ENCODE results near the gene SCFD2. TPM values are rescaled to one million over a fixed set of nuclear protein-coding genes. Genes with fewer than 3 reads are reported as not detected.

SCFD2 gene
- total and polyA plus RNA-seq, 2 of the 8 experiments (the other 6 are each of a cell fraction or from before 2014, with no cell fraction given): 6.2 to 10.2 TPM

- WGBS, 2 experiments (ENCODE audit: extremely low coverage in 1 of 2, insufficient coverage in 1 of 2, insufficient read length in 1 of 2, insufficient replicate concordance in 2 of 2, low coverage in 1 of 2, low lambda C conversion rate in 2 of 2, missing lambda C conversion rate in 1 of 2): 63% methylated on average over 9 of the region's 9 CpGs; no CpG with 5 or more reads in 1 of the 2 experiments
- no peak overlapping the region for H3K14ac ChIP-seq (ENCODE audit: insufficient read length)
- no peak overlapping the region for H3K27ac ChIP-seq (ENCODE audit: low read depth, low read length)
- no peak overlapping the region; the same call in 1 of the 2 replicates for H2BK12ac ChIP-seq (ENCODE audit: low read depth, low read length)
- H3K56ac ChIP-seq (replicated peaks; ENCODE audit: insufficient read length, low read depth, low read length): no peak overlapping the region
- H4K8ac ChIP-seq (ENCODE audit: extremely low read depth, insufficient read depth, low read length): no peak overlapping the region
- H3K27me3 ChIP-seq (replicated peaks in 1 of 4; ENCODE audit: control insufficient read depth in 3 of 4, extremely low read depth in 1 of 4, insufficient read depth in 3 of 4, low read length in 3 of 4): no peaks in the 10 kb centered on the region
- no peaks in the 10 kb centered on the region for H3K9me3 ChIP-seq (ENCODE audit: insufficient read depth in 2 of 2, low read depth in 1 of 2, low read length in 1 of 2)
- ChIA-PET POLR2A (ENCODE audit: partially characterized antibody) (interaction anchor here (1.2 to 15.2 kb wide), 4 partner anchors 11 to 128 kb away, joined by 3 to 165 read pairs (median 4); partner anchors contain the start of gene RASL11B), CTCF (ENCODE audit: partially characterized antibody) (interaction anchor here (1.1 to 2.6 kb wide), 6 partner anchors 11 to 142 kb away, joined by 3 to 10 read pairs (median 3); no protein-coding TSS in a partner anchor)
- peaks cover 7 to 19% (median 12%) of the 10 kb centered on the region in 4 experiments for H3K4me1 ChIP-seq (replicated peaks in 1 of 4; ENCODE audit: control insufficient read depth in 3 of 4, insufficient read depth in 4 of 4, low read length in 3 of 4)
- no peak for DNase-seq (ENCODE audit: low read depth in 1 of 2, low spot score in 2 of 2)
- H3K36me3 ChIP-seq (ENCODE audit: control insufficient read depth in 2 of 4, insufficient read depth in 4 of 4, low read length in 3 of 4): no peaks in the 10 kb centered on the region
- no peak overlapping the region for H4K5ac ChIP-seq (ENCODE audit: insufficient read length, low read depth, low read length)
- H3K79me2 ChIP-seq (ENCODE audit: control insufficient read depth in 1 of 2, insufficient read depth in 2 of 2, low read length in 2 of 2): no peaks in the 10 kb centered on the region
- H2BK15ac ChIP-seq (ENCODE audit: low read length): no peak overlapping the region
- no peak overlapping the region for H2AK5ac ChIP-seq (ENCODE audit: low read depth, low read length)
- H3K79me1 ChIP-seq (ENCODE audit: low read depth, low read length): no peaks in the 10 kb centered on the region
- H3K23me2 ChIP-seq (ENCODE audit: low read depth, low read length): no peaks in the 10 kb centered on the region
- H3K23ac ChIP-seq (ENCODE audit: insufficient read length): no peak overlapping the region
- H3K4me2 ChIP-seq (ENCODE audit: insufficient read depth in 1 of 2, low read depth in 2 of 2, low read length in 2 of 2): peak overlapping the region in 1 of 2 experiments; percentile 22; a peak in 1 of 4 replicates
- no peak overlapping the region for H2BK20ac ChIP-seq (ENCODE audit: low read length)
- peak; percentile 48 for FAIRE-seq
- H3K4me3 ChIP-seq (ENCODE audit: extremely low read depth in 1 of 4, insufficient read depth in 2 of 4, low read depth in 3 of 4, low read length in 4 of 4): no peak overlapping the region
- H2BK5ac ChIP-seq (ENCODE audit: low read depth, low read length): no peak overlapping the region
- H2AFZ ChIP-seq (ENCODE audit: low read length): no peak overlapping the region
- H4K91ac ChIP-seq (replicated peaks; ENCODE audit: insufficient read length, low read length): no peak overlapping the region
- no peak overlapping the region for H3K18ac ChIP-seq (ENCODE audit: extremely low read depth, low read length)
- H4K20me1 ChIP-seq (replicated peaks in 1 of 2; ENCODE audit: control insufficient read depth in 1 of 2, insufficient read depth in 2 of 2, low read length in 2 of 2): no peaks in the 10 kb centered on the region
- no peak overlapping the region for H2BK120ac ChIP-seq (replicated peaks; ENCODE audit: low read depth, low read length)
- H3K4ac ChIP-seq (replicated peaks; ENCODE audit: insufficient read length, low read depth, low read length): no peak overlapping the region
- H3K9ac ChIP-seq (replicated peaks in 1 of 4; ENCODE audit: extremely low read depth in 1 of 4, low read depth in 3 of 4, low read length in 3 of 4): no peak overlapping the region
- TF ChIP-seq POLR2AphosphoS5 (IDR thresholded peaks at IDR 0.05; ENCODE audit: low read depth, low read length): no peak
- 0 out of 2 replicates have a peak, but pooled peaks have one; percentile 39 for TF ChIP-seq E2F6 (IDR thresholded peaks at IDR 0.05)
- no peak for TF ChIP-seq TEAD4 (IDR thresholded peaks at IDR 0.05; ENCODE audit: low read depth, low read length)
- 0 out of 3 replicates have a peak, but pooled peaks of 1 of the 2 experiments have one; percentile 27 for TF ChIP-seq EP300 (IDR thresholded peaks at IDR 0.05; ENCODE audit: borderline replicate concordance in 1 of 2, low read depth in 2 of 2, low read length in 2 of 2)
- TF ChIP-seq MAX (IDR thresholded peaks at IDR 0.05): peak; percentile 74; the same call in 1 of the 2 replicates
- TF ChIP-seq JUND (IDR thresholded peaks at IDR 0.05; ENCODE audit: low read length): no peak
- TF ChIP-seq TAF7 (optimal IDR thresholded peaks at IDR 0.05; ENCODE audit: borderline replicate concordance, low read depth, low read length): no peak
- no peak for TF ChIP-seq BCL11A (IDR thresholded peaks at IDR 0.05; ENCODE audit: low read depth in 2 of 2, low read length in 2 of 2)
- no peak for TF ChIP-seq KDM1A (IDR thresholded peaks at IDR 0.05; ENCODE audit: borderline replicate concordance, low read length)
- TF ChIP-seq NANOG (IDR thresholded peaks at IDR 0.05; ENCODE audit: insufficient read depth, low read depth, low read length, poor library complexity, severe bottlenecking): peak; percentile 81
Measured at GRCh38 chr4:52840531-52841370, 525.1 kb downstream of the SCFD2 start.

Measured in H1 (cell line).